Adrenal gland (tissue), 5 donors: ENCODE results near the gene KCNK17.

Source experiments
- POLR2A ChIP-seq, 2 donors: fragments of 450-650 bp; IDR thresholded peaks; one replicate each; pipeline ENCODE4 v1.6.1; 2017; ENCODE audit warnings: antibody characterized with exemption in 2 of 2, mild to moderate bottlenecking in 2 of 2, moderate library complexity in 1 of 2
- TF ChIP-seq, protein P1 (sequence below), 6 experiments: fragments of 450-650 bp in 4 of 6; fragments of 200-600 bp in 2 of 6; sonication (generic) in 1 of 6; IDR thresholded peaks; 1 replicate in 5 of 6; 2 replicates in 1 of 6; pipeline versions ENCODE4 v1.5.1 to v1.8.0; 2016 to 2021; ENCODE audit warnings: antibody characterized with exemption in 6 of 6, mild to moderate bottlenecking in 2 of 6, moderate library complexity in 1 of 6
- donor health status: DM: no; HTN: no; CAD: no.

DNA sequence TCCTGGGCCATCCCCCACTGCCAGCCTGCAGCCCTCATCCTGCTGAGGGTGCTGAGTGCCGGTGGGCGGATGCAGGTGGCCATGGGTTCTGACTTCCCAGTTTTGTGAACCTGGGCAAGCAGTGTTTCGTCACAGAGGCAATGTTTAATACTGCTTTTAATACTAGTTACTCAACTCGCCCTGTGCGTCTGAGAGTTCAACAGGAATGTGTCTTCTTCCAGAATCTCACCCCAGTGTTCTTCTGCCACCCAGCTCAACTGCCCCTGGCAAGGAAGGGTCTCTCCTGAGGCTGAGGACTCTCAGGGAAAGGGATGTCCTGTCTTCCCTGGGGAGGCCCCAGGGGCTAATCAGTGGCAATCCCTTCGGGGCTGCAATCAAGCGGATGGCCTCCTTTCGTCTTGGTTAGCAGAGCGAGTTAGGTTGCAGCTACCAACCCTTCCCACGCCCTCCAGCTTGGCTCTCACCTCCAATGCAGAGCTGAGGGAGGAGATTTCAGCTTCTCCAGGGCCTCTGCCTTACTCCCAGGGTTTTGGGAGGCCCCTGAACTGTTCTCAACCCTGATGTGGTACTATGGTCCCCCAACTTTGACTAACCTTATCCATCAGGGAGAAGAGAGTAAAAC is 6.3 kb upstream of the KCNK17 start:
- TF ChIP-seq, protein P1, sequence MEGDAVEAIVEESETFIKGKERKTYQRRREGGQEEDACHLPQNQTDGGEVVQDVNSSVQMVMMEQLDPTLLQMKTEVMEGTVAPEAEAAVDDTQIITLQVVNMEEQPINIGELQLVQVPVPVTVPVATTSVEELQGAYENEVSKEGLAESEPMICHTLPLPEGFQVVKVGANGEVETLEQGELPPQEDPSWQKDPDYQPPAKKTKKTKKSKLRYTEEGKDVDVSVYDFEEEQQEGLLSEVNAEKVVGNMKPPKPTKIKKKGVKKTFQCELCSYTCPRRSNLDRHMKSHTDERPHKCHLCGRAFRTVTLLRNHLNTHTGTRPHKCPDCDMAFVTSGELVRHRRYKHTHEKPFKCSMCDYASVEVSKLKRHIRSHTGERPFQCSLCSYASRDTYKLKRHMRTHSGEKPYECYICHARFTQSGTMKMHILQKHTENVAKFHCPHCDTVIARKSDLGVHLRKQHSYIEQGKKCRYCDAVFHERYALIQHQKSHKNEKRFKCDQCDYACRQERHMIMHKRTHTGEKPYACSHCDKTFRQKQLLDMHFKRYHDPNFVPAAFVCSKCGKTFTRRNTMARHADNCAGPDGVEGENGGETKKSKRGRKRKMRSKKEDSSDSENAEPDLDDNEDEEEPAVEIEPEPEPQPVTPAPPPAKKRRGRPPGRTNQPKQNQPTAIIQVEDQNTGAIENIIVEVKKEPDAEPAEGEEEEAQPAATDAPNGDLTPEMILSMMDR (IDR thresholded peaks at IDR 0.05), result no peak
- TF ChIP-seq POLR2A (IDR thresholded peaks at IDR 0.05), result no peak
